Renal cortex interstitium (tissue), 11 donors: ENCODE data around the gene SPRYD3. TPM values are rescaled to one million over a fixed set of nuclear protein-coding genes. Genes with fewer than 3 reads are reported as not detected.
A peak's percentile ranks its signal among the peaks of the same experiment; 100 is the strongest.
"Not testable (repeated sequence)": the region's sequence is repeated elsewhere in the genome, so short reads cannot be mapped to it uniquely, and the experiment has no call there.

Experiments
- DNase-seq, 11 donors: peaks; one replicate each; pipeline ENCODE4 v3.0.0-alpha.2; 2013; ENCODE audit warnings: low read depth in 9 of 11, low spot score in 4 of 11; ENCODE audit errors: extremely low read depth in 1 of 11
- polyA plus RNA-seq, 3 donors: library from polyadenylated mRNA; unstranded; fragments of 120-200 nt; gene quantifications; one replicate each; pipeline ENCODE4 v1.2.1, GENCODE V29; 2013; ENCODE audit not compliant: insufficient read length in 3 of 3

Gene SPRYD3
- polyA plus RNA-seq, 3 donors = 15.1 to 20.2 (median 17.1) TPM

- DNase-seq = peak in 8 of 11 donors; percentile 69 to 87 (median 81)
These were observed 31.8 kb downstream of the SPRYD3 start for GRCh38 chr12:53047221-53048032.

- peak in 7 of 11 donors; percentile 68 to 80 (median 72) for DNase-seq
These were observed 32.5 kb downstream of the SPRYD3 start for GRCh38 chr12:53046655-53047220.

GRCh38 chr12:53045696-53046045, 33.5 kb downstream of the SPRYD3 start:
- DNase-seq = no peak

DNA sequence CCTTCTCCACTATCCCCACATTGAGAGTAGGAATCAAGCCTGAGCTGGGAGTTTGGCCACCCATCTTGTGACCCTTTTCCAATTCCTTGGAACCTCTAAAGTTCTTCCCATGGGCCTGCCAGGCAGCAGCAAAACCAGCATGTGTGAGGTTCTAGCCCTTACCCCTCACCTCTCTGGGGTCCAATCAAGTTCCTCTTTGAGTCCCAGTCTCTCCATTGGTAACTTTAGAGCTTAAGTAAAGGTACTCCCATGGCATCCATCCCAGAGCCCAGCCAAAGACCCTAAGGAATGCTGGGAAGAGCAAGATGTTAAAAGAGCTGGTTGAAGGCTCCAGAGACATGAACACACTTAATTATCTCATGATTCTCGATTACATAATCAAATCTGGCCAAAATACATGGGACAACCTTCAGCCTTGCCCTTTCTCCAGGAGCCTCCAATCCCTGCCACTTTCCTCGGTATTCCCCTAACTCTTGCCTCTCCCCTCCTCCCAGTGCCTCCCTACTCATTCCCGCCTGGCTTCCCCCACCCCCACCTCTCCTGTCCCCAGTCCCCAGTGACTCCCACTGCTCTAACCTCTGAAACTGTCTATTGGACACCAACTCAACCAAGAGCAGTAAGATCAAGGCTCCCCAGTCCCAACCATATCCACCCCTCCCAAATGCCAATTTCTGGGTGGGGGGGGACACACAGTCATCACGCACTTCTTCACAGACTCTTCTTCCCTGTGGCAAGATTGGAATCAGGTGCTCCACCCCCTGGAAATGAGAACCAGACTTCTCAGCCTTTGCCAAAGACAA, 34.1 kb downstream of the SPRYD3 start:
- DNase-seq = no peak

DNA sequence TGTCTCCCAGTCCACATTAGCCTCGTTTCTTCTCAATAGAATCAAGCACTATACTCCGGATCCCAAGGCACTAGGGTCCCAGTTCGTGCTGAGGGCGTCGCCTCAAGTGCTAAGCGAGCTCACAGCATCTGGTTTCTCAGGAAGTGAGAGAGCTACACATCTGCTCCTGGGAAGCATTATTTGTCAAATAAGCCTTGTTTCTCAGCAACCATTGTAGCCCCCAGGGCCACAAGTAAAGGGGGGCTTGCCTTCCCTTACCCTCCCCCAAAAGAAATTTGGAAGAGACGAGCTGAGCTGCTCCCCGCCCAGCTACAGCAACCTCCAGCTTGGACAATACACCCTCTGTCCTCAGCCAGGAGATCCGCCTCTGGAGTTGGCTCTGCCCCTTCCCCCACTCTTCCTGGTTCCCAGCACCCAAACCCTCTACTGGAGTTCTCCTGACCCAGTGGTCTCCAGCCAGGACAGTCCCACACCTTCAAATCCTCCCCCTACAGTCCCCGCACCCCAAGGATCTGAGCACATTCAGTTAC, 35.1 kb downstream of the SPRYD3 start:
- no peak for DNase-seq

- no peak for DNase-seq
These were observed 36.4 kb downstream of the SPRYD3 start for GRCh38 chr12:53042607-53043454.

GRCh38 chr12:53039851-53040250, 39.3 kb downstream of the SPRYD3 start:
- no peak for DNase-seq

- DNase-seq = no peak
These were observed 42.4 kb downstream of the SPRYD3 start for GRCh38 chr12:53036802-53037201.

GRCh38 chr12:53034459-53034858, 44.7 kb downstream of the SPRYD3 start:
- DNase-seq = no peak

- DNase-seq = not testable (repeated sequence)
These were observed 45.4 kb downstream of the SPRYD3 start for GRCh38 chr12:53033832-53034231.

- no peak for DNase-seq
These were observed 47.6 kb downstream of the SPRYD3 start for GRCh38 chr12:53031616-53032015.

GRCh38 chr12:53027014-53027413, 52.2 kb downstream of the SPRYD3 start:
- DNase-seq = not testable (repeated sequence)

- DNase-seq = no peak
These were observed 53.9 kb downstream of the SPRYD3 start for GRCh38 chr12:53025250-53025649.

- DNase-seq = no peak
These were observed 64.5 kb downstream of the SPRYD3 start for GRCh38 chr12:53014709-53015108.

Other genes with a start within 250 kb of the SPRYD3 start
- not detected for gene KRT79, start 245.1 kb downstream of the SPRYD3 start, polyA plus RNA-seq
- not detected for gene KRT78, start 230.4 kb downstream of the SPRYD3 start, polyA plus RNA-seq
- 100 to 1,000 TPM; 202 to 286 (median 204) TPM for gene KRT8, start 174.3 kb downstream of the SPRYD3 start, polyA plus RNA-seq
- 100 to 1,000 TPM; 159 to 228 (median 161) TPM for gene KRT18, start 130.3 kb downstream of the SPRYD3 start, polyA plus RNA-seq
- gene EIF4B, start 72.9 kb downstream of the SPRYD3 start, polyA plus RNA-seq = 100 to 1,000 TPM; 472 to 507 (median 487) TPM
- 100 to 1,000 TPM in 2 of 3 donors, 10 to 100 TPM in 1; 94.1 to 144 (median 111) TPM for gene TNS2, start 29.3 kb downstream of the SPRYD3 start, polyA plus RNA-seq
- gene IGFBP6, start 18.3 kb upstream of the SPRYD3 start, polyA plus RNA-seq = 10 to 100 TPM; 12.8 to 24.2 (median 14.2) TPM
- gene SOAT2, start 24.1 kb upstream of the SPRYD3 start, polyA plus RNA-seq = 1 to 10 TPM; 2.0 to 2.3 (median 2.1) TPM
- 10 to 100 TPM; 73.3 to 78.5 (median 74.5) TPM for gene ZNF740, start 101.3 kb upstream of the SPRYD3 start, polyA plus RNA-seq
- 100 to 1,000 TPM in 1 of 3 donors, 10 to 100 TPM in 2; 44.3 to 111 (median 47.0) TPM for gene CSAD, start 101.5 kb upstream of the SPRYD3 start, polyA plus RNA-seq
- gene ITGB7, start 127.9 kb upstream of the SPRYD3 start, polyA plus RNA-seq = 1 to 10 TPM; 1.4 to 2.3 (median 1.5) TPM
- gene RARG, start 152.8 kb upstream of the SPRYD3 start, polyA plus RNA-seq = 10 to 100 TPM; 28.4 to 36.6 (median 31.4) TPM
- 10 to 100 TPM; 11.6 to 13.0 (median 12.5) TPM for gene ESPL1, start 188.9 kb upstream of the SPRYD3 start, polyA plus RNA-seq
- gene PFDN5, start 216.2 kb upstream of the SPRYD3 start, polyA plus RNA-seq = 100 to 1,000 TPM; 594 to 736 (median 735) TPM
- gene MYG1, start 220.3 kb upstream of the SPRYD3 start, polyA plus RNA-seq = 10 to 100 TPM; 45.0 to 57.6 (median 53.7) TPM
- gene AAAS, start 242.2 kb upstream of the SPRYD3 start, polyA plus RNA-seq = 10 to 100 TPM; 78.6 to 96.1 (median 82.0) TPM